C4-2B (cell line): ENCODE results near the gene FRAS1.

Source experiments
- CTCF ChIP-seq: fragments of 450-650 bp; conservative IDR thresholded peaks from 2 replicates; pipeline ENCODE4 v1.5.1; 2017; ENCODE audit warnings: mild to moderate bottlenecking
- ZFX ChIP-seq: fragments of 450-650 bp; IDR thresholded peaks from 2 replicates; pipeline ENCODE4 v1.6.1; 2017

- no peak for TF ChIP-seq CTCF
- TF ChIP-seq ZFX: no peak
Observed at GRCh38 chr4:78293348-78293747, 236.2 kb downstream of the FRAS1 start.
